ENCODE results near the gene EIF3F.
A peak's percentile ranks its signal among the peaks of the same experiment; 100 is the strongest.
"Not testable (repeated sequence)": the region's sequence is repeated elsewhere in the genome, so short reads cannot be mapped to it uniquely, and the experiment has no call there.

The EIF3F gene

GRCh38 chr11:7986768-7987559 is at the start of gene EIF3F:
TSS of gene EIF3F (plus strand) at chr11:7987337. CDS start at chr11:7987353, 16 bp downstream.
- DNase-seq, result peak; percentile 100

GRCh38 chr11:7941146-7941545 is 46.0 kb upstream of the EIF3F start:
- no peak for DNase-seq

GRCh38 chr11:7941608-7942007 is 45.5 kb upstream of the EIF3F start, which contains the start of gene OR10A3:
TSS of gene OR10A3 (minus strand) at chr11:7941708. CDS start at chr11:7939520, 2,188 bp downstream.
- no peak for DNase-seq

GRCh38 chr11:7944123-7944522 is 43.0 kb upstream of the EIF3F start:
- no peak for DNase-seq

GRCh38 chr11:7949934-7950333 is 37.2 kb upstream of the EIF3F start:
- DNase-seq, result no peak

GRCh38 chr11:7955191-7955590 is 31.9 kb upstream of the EIF3F start:
- DNase-seq, result no peak

- no peak for DNase-seq
These were observed 22.9 kb upstream of the EIF3F start for GRCh38 chr11:7964261-7964660.

- DNase-seq, result peak; percentile 67
These were observed 22.3 kb upstream of the EIF3F start for GRCh38 chr11:7964873-7965272.

- peak; percentile 74 for DNase-seq
These were observed 21.8 kb upstream of the EIF3F start, which contains the start of gene NLRP10 for GRCh38 chr11:7965386-7965785. TSS of gene NLRP10 (minus strand) at chr11:7965447. CDS start at chr11:7963495, 1,952 bp downstream.

GRCh38 chr11:7967097-7967496 is 20.0 kb upstream of the EIF3F start:
- no peak for DNase-seq

- peak; percentile 3 for DNase-seq
These were observed 19.3 kb upstream of the EIF3F start for GRCh38 chr11:7967826-7968225.

- DNase-seq, result peak; percentile 13
These were observed 18.5 kb upstream of the EIF3F start for GRCh38 chr11:7968686-7969085.

- DNase-seq, result peak; percentile 67
These were observed 17.1 kb upstream of the EIF3F start for GRCh38 chr11:7969756-7970646.

GRCh38 chr11:7971846-7972245 is 15.3 kb upstream of the EIF3F start:
- DNase-seq, result peak; percentile 6

- DNase-seq, result peak; percentile 12
These were observed 14.1 kb upstream of the EIF3F start for GRCh38 chr11:7973011-7973410.

- peak; percentile 14 for DNase-seq
These were observed 12.5 kb upstream of the EIF3F start for GRCh38 chr11:7974668-7975067.

- DNase-seq, result peak; percentile 85
These were observed 9.8 kb upstream of the EIF3F start for GRCh38 chr11:7977232-7977917.

- no peak for DNase-seq
These were observed 5.4 kb upstream of the EIF3F start for GRCh38 chr11:7981619-7982157.

- no peak for DNase-seq
These were observed 4.5 kb upstream of the EIF3F start for GRCh38 chr11:7982582-7983119.

GRCh38 chr11:7983832-7984590 is 3.1 kb upstream of the EIF3F start:
- DNase-seq, result no peak

- not testable (repeated sequence) for DNase-seq
These were observed 385 bp downstream of the EIF3F start for GRCh38 chr11:7987560-7987883.

Data from fibroblast of skin of right quadriceps (primary cell).